HG02571 (cell line): Measurements from ENCODE around the gene DOCK2.
A peak's percentile ranks its signal among the peaks of the same experiment; 100 is the strongest.
"Not testable (repeated sequence)": the region's sequence is repeated elsewhere in the genome, so short reads cannot be mapped to it uniquely, and the experiment has no call there.

Source experiments
- ATAC-seq: cut with Tn5 transposase; IDR thresholded peaks from one replicate; pipeline ENCODE4 v1.9.1; 2021; ENCODE audit warnings: mild to moderate bottlenecking, moderate library complexity; ENCODE audit not compliant: unreplicated experiment

The DOCK2 gene

GRCh38 chr5:169716287-169716686 lies 79.2 kb downstream of the DOCK2 start:
- no peak for ATAC-seq

DNA sequence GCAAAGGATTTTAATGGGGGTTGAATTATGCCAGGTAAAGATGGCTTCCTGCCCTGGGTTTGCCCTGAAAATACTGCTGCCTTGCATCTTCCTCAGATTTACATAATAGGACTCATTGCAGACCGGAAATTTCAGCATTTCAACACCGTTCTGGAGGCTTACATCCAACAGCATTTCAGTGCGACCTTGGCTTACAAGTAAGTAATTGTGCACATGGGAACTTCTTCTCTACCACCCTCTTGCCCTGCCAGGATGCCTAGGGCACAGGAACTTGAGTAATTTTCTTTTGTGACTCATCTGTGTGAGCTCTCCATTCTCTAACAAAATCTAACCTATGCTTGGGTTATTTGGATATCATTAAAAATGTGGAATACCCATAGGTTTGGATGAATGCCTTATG lies 80.2 kb downstream of the DOCK2 start:
- ATAC-seq: no peak

DNA sequence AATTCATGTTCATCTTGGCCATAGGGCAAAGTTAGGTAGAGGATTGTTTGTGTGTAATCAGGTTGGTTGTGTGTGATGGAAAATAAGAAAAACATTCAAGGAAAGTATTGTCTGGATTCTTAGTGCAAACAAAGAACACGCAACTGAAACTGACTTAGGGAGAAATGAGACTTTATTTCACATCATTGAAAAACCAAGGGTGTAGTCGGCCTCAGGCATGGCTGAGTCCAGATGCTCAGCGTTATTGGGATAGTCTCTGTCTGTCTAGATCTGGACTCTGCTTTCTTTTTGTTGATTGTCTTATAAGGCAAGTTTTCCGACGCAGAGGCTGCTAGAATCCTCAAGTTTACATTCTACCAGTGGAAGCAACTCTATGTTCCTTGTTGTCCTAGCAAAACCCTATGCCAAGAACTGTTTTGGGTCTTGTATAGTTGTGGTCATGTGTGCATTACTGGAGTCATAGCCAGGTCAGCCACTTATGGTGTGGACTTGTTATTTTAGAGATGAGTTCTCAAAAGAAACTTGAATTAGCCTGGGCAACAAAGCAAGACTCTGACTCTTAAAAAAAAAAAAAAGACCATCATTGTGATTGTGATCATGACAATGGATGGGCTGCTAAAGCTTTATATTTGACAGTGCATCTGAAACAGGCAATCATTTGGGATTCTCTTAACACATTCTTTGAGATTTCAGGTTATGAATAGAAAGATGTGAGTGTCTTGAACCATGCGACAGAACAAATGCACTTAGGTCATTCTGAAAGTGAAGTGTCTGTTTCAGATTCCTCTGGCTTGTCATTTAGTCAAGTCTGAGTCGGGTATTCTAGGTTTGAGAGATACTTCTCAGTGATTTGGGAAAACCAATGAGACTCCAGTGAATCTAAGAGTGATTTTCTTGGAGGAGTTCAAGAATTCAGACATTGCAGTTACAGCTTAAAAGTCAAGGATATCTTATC lies 82.6 kb downstream of the DOCK2 start:
- peak; percentile 73 for ATAC-seq

DNA sequence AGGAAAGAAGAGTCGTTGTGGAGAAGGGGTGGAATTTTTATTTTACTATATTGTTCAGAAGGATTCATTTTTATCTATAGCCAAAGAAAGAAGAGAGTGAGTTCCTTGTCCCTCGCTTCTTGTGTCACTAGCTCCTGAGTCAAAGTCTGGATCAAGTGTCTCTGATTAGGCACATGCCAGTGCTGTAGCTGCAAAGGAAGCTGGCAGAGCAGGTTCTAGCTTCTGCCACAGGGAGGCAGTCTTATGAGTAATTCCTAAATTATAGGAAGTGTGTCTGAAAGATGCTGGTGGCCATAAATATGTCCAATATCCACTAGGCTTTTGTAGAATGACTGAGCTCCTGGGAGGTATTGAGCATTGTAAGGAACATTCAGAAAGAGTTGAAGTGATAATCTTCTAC lies 84.7 kb downstream of the DOCK2 start:
- ATAC-seq: no peak

- ATAC-seq: no peak
Measured at GRCh38 chr5:169723103-169723831, 86.2 kb downstream of the DOCK2 start.

GRCh38 chr5:169724303-169725087 lies 87.4 kb downstream of the DOCK2 start:
- no peak for ATAC-seq

GRCh38 chr5:169725665-169726064 lies 88.6 kb downstream of the DOCK2 start:
- not testable (repeated sequence) for ATAC-seq

DNA sequence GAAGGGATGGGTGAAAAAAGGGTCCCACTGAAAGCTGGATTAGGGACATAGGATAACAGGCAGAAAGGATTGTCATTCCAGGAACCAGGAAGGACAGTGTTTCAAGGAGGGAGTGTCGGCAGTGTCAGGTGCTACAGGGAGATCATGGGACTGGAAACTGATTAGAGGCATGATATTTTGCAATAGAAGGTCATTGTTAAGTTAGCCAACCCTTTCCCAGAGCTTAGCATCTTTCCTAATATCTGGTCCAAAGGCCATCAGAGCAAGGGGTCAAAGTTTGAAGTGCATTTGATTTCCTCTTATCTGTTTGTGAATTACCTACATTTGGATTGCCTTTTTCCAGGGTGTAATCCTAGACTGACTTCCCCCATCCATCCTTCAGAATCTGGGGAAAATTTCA lies 91.3 kb downstream of the DOCK2 start:
- no peak for ATAC-seq

GRCh38 chr5:169731221-169731620 lies 94.1 kb downstream of the DOCK2 start:
- ATAC-seq: no peak

GRCh38 chr5:169732841-169733240 lies 95.8 kb downstream of the DOCK2 start:
- ATAC-seq: no peak

- ATAC-seq: no peak
Measured at GRCh38 chr5:169735913-169736312, 98.8 kb downstream of the DOCK2 start.

DNA sequence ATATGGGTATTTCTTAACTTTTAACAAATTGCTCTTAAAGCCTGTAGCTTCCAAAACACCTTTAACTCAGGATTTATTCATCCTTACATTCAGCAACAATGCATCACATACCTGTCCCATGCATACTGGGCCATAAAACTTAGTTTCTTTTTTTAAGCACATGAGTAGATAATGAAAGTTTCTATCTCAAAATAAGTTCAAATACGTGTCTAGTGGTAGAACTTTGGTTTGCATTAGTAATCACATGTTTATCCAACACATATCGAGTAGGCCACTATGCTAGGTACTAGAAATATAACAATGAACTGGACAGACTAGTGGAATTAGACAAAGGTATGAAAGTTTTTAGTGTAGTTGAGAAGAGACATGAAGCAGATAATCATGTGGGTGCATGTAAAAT lies 99.6 kb downstream of the DOCK2 start:
- no peak for ATAC-seq

DNA sequence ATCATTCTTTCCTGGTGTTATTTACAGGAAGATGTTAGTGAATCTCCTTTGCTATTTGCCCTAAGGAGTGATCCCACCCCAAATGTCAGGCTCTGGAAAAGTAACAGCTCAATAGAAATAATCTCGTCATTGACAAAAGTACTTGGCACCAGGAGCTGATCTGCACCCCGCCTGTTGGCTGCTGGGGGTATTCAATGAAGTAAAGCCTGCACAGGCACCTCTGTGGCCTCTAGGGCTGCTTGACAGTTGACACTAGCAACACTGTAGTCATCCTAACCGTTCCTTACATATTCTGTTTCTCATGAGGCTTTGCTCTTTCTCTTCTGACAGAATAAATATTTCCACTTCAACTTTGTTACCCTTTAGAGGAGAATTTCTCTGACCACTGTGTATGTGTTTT lies 103.4 kb downstream of the DOCK2 start:
- no peak for ATAC-seq

- no peak for ATAC-seq
Measured at GRCh38 chr5:169742771-169743296, 105.8 kb downstream of the DOCK2 start.

GRCh38 chr5:169744336-169744735 lies 107.3 kb downstream of the DOCK2 start:
- ATAC-seq: no peak

GRCh38 chr5:169745441-169746146 lies 108.5 kb downstream of the DOCK2 start:
- ATAC-seq: no peak

DNA sequence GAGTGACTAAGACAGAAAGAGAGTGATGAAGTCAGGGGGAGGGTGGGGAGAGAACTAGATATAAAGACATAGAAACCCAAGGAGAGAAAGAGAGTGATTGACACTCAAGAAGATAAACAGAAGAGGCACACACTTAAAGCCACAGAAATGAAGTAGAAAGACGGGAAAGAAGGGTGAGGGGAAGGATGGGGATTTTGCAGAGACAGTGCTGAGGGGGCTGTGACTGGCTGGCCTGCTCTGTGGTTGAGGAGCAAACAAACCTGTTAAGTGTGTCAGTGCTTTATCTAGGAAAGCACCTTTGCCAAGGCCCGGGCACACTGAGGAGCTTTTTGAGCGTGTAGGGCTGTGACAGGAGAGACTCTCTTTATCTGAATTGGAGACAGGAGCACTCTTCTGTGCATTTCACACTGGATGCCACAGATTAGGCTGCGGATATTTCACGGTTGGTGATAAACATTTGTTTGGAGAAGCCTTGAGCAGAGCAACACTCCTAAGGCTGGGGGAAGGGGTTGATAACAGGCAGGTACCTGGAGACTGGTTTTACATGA lies 109.1 kb downstream of the DOCK2 start:
- no peak for ATAC-seq

GRCh38 chr5:169748174-169748573 lies 111.1 kb downstream of the DOCK2 start:
- ATAC-seq: no peak

DNA sequence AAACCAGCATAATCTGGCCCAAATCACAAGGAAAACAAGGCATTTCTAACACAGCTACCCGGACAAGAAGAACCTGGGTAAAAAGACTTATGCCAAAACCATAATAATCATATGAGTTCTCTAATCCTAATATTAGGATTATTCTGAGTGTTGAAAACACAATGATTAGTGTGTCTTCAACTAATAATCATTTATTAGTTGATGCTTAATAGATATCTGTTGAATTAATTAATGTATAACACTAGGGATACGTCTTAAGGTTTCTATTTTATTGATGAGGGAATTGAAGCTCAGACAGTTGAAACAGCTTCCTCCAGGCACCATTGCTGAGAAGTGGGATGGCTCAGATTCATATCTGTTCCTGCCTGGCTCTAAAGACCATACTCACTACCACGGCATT lies 112.2 kb downstream of the DOCK2 start:
- no peak for ATAC-seq

GRCh38 chr5:169751490-169751889 lies 114.4 kb downstream of the DOCK2 start:
- ATAC-seq: no peak
